Adrenal gland (tissue), 5 donors: ENCODE data around the gene DNAJC6.

ENCODE experiments used
- CTCF ChIP-seq, 6 experiments: fragments of 450-650 bp in 4 of 6; fragments of 200-600 bp in 2 of 6; sonication (generic) in 1 of 6; IDR thresholded peaks; 1 replicate in 5 of 6; 2 replicates in 1 of 6; pipeline versions ENCODE4 v1.5.1 to v1.8.0; 2016 to 2021; ENCODE audit warnings: antibody characterized with exemption in 6 of 6, mild to moderate bottlenecking in 2 of 6, moderate library complexity in 1 of 6
- POLR2A ChIP-seq, 2 donors: fragments of 450-650 bp; IDR thresholded peaks; one replicate each; pipeline ENCODE4 v1.6.1; 2017; ENCODE audit warnings: antibody characterized with exemption in 2 of 2, mild to moderate bottlenecking in 2 of 2, moderate library complexity in 1 of 2
- donor health status: DM: no; HTN: no; CAD: no.

DNA sequence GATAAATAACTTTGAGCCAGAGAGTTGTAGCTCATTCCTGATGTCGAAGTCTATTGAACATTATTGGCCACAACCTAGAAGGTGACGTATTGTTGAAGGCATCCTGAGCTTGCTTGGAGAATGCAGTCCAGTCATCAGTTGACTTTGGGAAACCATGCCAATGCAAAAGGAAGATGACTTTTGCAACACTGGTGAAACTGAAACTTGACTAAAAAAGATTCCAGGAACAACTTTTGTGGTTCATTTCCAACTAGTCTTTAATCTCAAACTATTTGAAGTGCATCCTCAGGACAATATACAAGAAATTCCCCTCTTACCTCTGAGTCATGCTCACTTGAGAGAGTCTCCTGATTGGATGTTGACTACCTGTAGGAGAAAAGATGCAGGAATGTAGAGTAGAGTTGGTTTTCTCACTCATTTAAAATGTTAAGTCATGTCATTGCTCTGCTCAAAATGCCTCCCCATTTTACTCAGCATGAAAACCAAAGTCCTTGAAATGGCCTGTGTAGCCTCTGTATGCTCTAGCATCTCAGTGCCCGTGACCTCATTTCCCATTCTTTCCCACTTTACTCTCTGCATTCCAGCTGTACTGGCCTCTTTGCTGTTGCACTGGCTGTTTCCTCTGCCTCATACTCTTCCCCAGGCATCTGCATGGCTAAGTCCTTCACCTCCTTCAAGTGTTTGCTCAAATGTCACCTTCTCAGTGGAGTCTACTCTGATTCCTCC, 86.7 kb downstream of the DNAJC6 start:
- TF ChIP-seq CTCF (IDR thresholded peaks at IDR 0.05) (no peak), POLR2A (IDR thresholded peaks at IDR 0.05) (no peak)
